Smooth muscle cell (in vitro differentiated cells): Measurements from ENCODE around the gene PIK3R5. TPM values are rescaled to one million over a fixed set of nuclear protein-coding genes. Genes with fewer than 3 reads are reported as not detected.

Experiments used
- DNase-seq: peaks from one replicate; lab custom pipeline; 2025; ENCODE audit not compliant: unreplicated experiment; lab: John Stamatoyannopoulos, UW
- H2AFZ ChIP-seq: fragments of 200-600 bp; sonication (generic); 2 replicates; pipeline ENCODE4 v1.6.0; 2016; ENCODE audit warnings: antibody characterized with exemption, low read depth, mild to moderate bottlenecking
- H3F3A ChIP-seq: fragments of 200-600 bp; sonication (generic); 2 replicates; pipeline ENCODE4 v1.6.0; 2017; ENCODE audit warnings: antibody characterized with exemption, low read depth
- H3K27ac ChIP-seq: fragments of 200-600 bp; sonication (generic); 2 replicates; pipeline ENCODE4 v1.5.1; 2016; ENCODE audit warnings: low read depth, mild to moderate bottlenecking
- H3K27me3 ChIP-seq: fragments of 200-600 bp; sonication (generic); 2 replicates; pipeline ENCODE4 v1.6.1; 2016; ENCODE audit warnings: low read depth, mild to moderate bottlenecking
- H3K36me3 ChIP-seq: fragments of 200-600 bp; sonication (generic); 2 replicates; pipeline ENCODE4 v1.5.1; 2016; ENCODE audit warnings: low read depth
- H3K4me1 ChIP-seq: fragments of 200-600 bp; sonication (generic); 2 replicates; pipeline ENCODE4 v1.5.1; 2016; ENCODE audit warnings: low read depth
- H3K4me2 ChIP-seq: fragments of 200-600 bp; sonication (generic); 2 replicates; pipeline ENCODE4 v1.6.0; 2016; ENCODE audit warnings: mild to moderate bottlenecking
- H3K4me3 ChIP-seq: fragments of 200-600 bp; sonication (generic); 2 replicates; pipeline ENCODE4 v1.5.1; 2016; ENCODE audit warnings: mild to moderate bottlenecking
- H3K79me2 ChIP-seq: fragments of 200-600 bp; sonication (generic); 2 replicates; pipeline ENCODE4 v1.6.0; 2016; ENCODE audit warnings: low read depth, mild to moderate bottlenecking
- H3K9ac ChIP-seq: fragments of 200-600 bp; sonication (generic); 2 replicates; pipeline ENCODE4 v1.6.0; 2016; ENCODE audit warnings: low read depth
- H3K9me3 ChIP-seq: fragments of 200-600 bp; sonication (generic); replicated peaks from 2 replicates; pipeline ENCODE4 v1.5.1; 2016; ENCODE audit warnings: low read depth
- H4K20me1 ChIP-seq: fragments of 200-600 bp; sonication (generic); 2 replicates; pipeline ENCODE4 v1.6.0; 2016; ENCODE audit warnings: low read depth
- WGBS: methylation state at CpG from one replicate; pipeline ENCODE4 v1.1.7; 2016; ENCODE audit warnings: low lambda C conversion rate; 5-methylcytosine and 5-hydroxymethylcytosine counted together
- polyA plus RNA-seq: library from polyadenylated mRNA; unstranded; fragments of >200 nt; fragmentation: Nextera tagmentation; extraction: Ambion mirVana; gene quantifications from 2 replicates; pipeline ENCODE4 v1.2.1, GENCODE V29; 2016
- total RNA-seq: library from RNA; depleted of rRNA; stranded (reverse); fragments of >200 nt; gene quantifications from 2 replicates; pipeline ENCODE4 v1.2.3, GENCODE V29; 2014
- TF ChIP-seq, protein P1 (sequence below): fragments of 200-600 bp; sonication (generic); IDR thresholded peaks from 2 replicates; pipeline ENCODE4 v1.5.1; 2017; ENCODE audit warnings: borderline replicate concordance, mild to moderate bottlenecking, antibody characterized with exemption; ENCODE audit not compliant: insufficient read depth, poor library complexity, severe bottlenecking

PIK3R5 gene
- total and polyA plus RNA-seq, 2 experiments from 2014 or later = not detected

GRCh38 chr17:9007052-9007714, 41.7 kb upstream of the PIK3R5 start:
- 88% methylated on average over 2 of the region's 2 CpGs for WGBS
- no peaks in the 10 kb centered on the region for H4K20me1 ChIP-seq
- H3F3A ChIP-seq = no peaks in the 10 kb centered on the region
- H3K9ac ChIP-seq = no peak overlapping the region
- peaks cover 92% of the 10 kb centered on the region for H3K27me3 ChIP-seq
- no peaks in the 10 kb centered on the region for H3K36me3 ChIP-seq
- H3K4me2 ChIP-seq = no peak overlapping the region
- H3K79me2 ChIP-seq = no peaks in the 10 kb centered on the region
- H3K9me3 ChIP-seq = no peaks in the 10 kb centered on the region
- no peak overlapping the region for H3K4me3 ChIP-seq
- H3K4me1 ChIP-seq = peaks cover 18% of the 10 kb centered on the region
- H3K27ac ChIP-seq = no peak overlapping the region
- H2AFZ ChIP-seq = no peak overlapping the region
- no peak for DNase-seq
- TF ChIP-seq, protein P1, sequence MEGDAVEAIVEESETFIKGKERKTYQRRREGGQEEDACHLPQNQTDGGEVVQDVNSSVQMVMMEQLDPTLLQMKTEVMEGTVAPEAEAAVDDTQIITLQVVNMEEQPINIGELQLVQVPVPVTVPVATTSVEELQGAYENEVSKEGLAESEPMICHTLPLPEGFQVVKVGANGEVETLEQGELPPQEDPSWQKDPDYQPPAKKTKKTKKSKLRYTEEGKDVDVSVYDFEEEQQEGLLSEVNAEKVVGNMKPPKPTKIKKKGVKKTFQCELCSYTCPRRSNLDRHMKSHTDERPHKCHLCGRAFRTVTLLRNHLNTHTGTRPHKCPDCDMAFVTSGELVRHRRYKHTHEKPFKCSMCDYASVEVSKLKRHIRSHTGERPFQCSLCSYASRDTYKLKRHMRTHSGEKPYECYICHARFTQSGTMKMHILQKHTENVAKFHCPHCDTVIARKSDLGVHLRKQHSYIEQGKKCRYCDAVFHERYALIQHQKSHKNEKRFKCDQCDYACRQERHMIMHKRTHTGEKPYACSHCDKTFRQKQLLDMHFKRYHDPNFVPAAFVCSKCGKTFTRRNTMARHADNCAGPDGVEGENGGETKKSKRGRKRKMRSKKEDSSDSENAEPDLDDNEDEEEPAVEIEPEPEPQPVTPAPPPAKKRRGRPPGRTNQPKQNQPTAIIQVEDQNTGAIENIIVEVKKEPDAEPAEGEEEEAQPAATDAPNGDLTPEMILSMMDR = no peak

GRCh38 chr17:9006175-9006767, 40.8 kb upstream of the PIK3R5 start:
- no peaks in the 10 kb centered on the region for H3K79me2 ChIP-seq
- H3K27me3 ChIP-seq = peaks cover 99% of the 10 kb centered on the region

DNA sequence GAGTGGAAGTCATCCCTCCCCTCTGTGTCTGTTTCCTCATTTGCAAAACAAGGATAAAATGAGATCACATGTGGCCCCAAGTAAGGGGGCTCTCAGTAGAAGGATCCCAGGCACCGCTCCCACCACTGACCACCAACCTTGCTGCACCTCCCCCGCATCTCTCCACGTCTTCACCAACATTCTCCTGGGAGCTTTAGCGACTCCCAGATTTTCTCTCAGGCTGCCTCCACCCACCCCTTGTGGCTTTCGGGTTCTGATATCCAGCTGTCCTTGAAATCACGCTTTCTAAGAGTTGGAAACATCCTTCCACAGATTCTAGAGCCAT, 39.4 kb upstream of the PIK3R5 start:
- Histone ChIP-seq H3K9ac (no peak overlapping the region), H3K79me2 (no peaks in the 10 kb centered on the region), H3K27me3 (peaks cover 99% of the 10 kb centered on the region), H3K27ac (no peak overlapping the region), H3K9me3 (no peaks in the 10 kb centered on the region), H3F3A (no peaks in the 10 kb centered on the region), H3K36me3 (no peaks in the 10 kb centered on the region), H4K20me1 (no peaks in the 10 kb centered on the region), H2AFZ (no peak overlapping the region), H3K4me1 (peaks cover 18% of the 10 kb centered on the region), H3K4me3 (no peak overlapping the region), H3K4me2 (no peak overlapping the region)
- 56% methylated on average over 6 of the region's 6 CpGs for WGBS
- DNase-seq = no peak
- TF ChIP-seq, protein P1 = no peak

More at GRCh38 chr17:9006175-9006767, 40.8 kb upstream of the PIK3R5 start:
- TF ChIP-seq, protein P1 = no peak
- H3F3A ChIP-seq = no peaks in the 10 kb centered on the region
- H3K36me3 ChIP-seq = no peaks in the 10 kb centered on the region
- 93% methylated on average over 7 of the region's 7 CpGs for WGBS
- peaks cover 18% of the 10 kb centered on the region for H3K4me1 ChIP-seq
- DNase-seq = no peak
- no peaks in the 10 kb centered on the region for H4K20me1 ChIP-seq
- H2AFZ ChIP-seq = no peak overlapping the region
- no peak overlapping the region for H3K4me3 ChIP-seq
- H3K9ac ChIP-seq = no peak overlapping the region
- no peak overlapping the region for H3K4me2 ChIP-seq
- H3K9me3 ChIP-seq = no peaks in the 10 kb centered on the region
- H3K27ac ChIP-seq = no peak overlapping the region
